Activated CD4-positive, alpha-beta T cell treated with anti-CD3 and anti-CD28 coated beads, Interleukin-2, Interleukin-4, amounts not matched to agents 100 ng/mL and 50 ng/mL, durations not matched to agents 16 hours and 8 hours (primary cell): Measurements from ENCODE around the gene ATP8B1.
A peak's percentile ranks its signal among the peaks of the same experiment; 100 is the strongest.
"Not testable (repeated sequence)": the region's sequence is repeated elsewhere in the genome, so short reads cannot be mapped to it uniquely, and the experiment has no call there.

Experiments
- DNase-seq: peaks from one replicate; pipeline ENCODE4 v3.0.0-alpha.2; 2020; ENCODE audit warnings: low spot score

The ATP8B1 gene

GRCh38 chr18:57803103-57803969, at the start of gene ATP8B1:
Gene ATP8B1 (minus strand): TSS chr18:57803315. CDS start chr18:57731807, 71,508 bp downstream.
- DNase-seq = no peak

DNA sequence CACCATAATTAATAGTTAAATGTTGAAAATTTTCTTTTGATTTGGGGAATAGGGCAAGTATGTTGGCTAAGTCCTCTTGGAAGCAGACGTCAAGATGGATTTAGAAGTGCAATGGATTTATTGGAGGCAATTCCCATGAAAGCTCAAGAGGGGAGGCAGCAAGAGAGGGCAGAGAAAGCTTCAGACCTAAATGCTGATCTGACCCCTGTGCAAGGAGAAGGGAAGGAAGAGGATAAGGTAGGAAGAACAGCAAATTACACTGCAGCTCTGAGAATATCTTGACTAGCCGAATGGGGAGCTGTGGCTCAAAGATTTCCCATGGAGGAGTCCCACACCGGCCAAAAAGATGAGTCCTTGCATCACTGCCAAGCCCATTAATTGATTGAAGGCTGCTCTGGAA, 46.9 kb upstream of the ATP8B1 start:
- DNase-seq = no peak

- not testable (repeated sequence) for DNase-seq
These were observed 45.3 kb upstream of the ATP8B1 start for GRCh38 chr18:57848374-57848773.

DNA sequence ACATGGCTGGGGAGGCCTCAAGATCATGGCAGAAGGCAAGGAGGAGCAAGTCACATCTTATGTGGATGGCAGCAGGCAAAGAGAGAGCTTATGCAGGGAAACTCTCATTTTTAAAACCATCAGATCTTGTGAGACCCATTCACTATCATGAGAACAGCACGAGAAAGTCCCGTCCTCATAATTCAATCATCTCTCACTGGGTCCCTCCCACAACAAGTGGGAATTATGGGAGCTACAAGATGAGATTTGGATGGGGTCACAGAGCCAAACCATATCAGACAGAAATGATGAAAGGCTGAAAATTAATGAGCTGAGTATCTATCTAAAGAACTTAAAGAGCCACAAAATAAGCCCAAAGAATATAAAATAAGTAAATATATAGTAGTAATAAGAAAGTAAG, 44.3 kb upstream of the ATP8B1 start:
- DNase-seq = not testable (repeated sequence)

DNA sequence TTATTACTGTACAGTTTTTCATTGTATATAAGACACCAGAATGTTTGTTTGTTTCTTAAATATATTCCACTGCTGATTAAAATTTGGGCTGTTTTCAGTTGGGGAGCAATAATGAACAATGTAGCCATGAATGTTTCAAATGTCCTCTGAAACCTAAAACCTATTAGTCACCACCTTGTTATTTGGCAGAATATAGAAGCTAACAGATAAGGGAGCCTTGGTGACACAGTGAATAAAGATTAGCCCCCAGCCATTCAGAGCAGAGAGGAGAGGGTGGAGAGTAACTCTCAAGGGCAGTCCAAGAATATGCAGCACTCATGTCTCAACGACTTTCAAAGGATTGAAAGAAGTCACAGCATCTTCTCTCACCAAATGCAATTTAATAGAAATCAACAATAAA, 43.1 kb upstream of the ATP8B1 start:
- DNase-seq = no peak

DNA sequence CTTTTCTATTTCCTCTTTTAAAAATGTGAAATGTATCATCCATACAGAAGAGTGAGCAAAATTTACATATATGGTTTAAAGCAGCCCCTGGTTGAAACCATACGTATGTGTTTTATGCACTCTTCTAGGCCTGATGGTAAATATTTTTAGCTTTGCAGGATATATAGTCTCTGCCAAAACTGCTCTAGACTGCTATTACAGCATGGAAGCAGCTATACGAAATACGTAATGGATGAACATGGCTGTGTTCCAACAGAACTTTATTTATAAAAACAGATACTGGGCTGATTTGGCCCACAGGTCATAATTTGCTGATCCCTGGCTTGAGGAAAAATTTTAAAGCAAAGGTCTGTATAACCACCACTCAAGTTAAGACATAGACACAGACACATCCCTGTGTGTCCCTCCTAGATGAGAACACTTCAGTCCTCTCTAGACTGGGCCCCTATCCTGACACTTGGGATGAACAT, 42.5 kb upstream of the ATP8B1 start:
- no peak for DNase-seq

- DNase-seq = no peak
These were observed 41.2 kb upstream of the ATP8B1 start for GRCh38 chr18:57844319-57844718.

DNA sequence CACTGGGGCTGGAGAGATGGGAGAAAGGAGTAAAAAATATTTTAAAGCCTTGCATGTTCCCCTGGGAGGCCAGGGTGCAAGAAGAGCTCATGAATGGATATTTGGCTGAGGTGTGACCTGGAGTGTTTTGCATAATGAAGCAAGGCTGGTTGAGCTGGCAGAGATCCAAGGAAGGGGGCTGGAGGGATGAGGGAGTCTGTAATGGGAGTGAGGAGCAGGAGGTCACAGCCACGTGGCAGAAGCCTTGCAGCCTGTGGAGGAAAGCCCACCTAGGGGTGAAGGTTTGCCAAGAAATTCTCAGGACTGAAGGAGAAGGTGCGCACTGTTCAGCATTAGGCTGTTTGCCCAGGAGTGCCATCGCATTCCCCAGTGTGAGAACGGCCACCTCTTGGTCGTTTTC, 40.3 kb upstream of the ATP8B1 start:
- DNase-seq = no peak

- peak; percentile 74 for DNase-seq
These were observed 38.5 kb upstream of the ATP8B1 start for GRCh38 chr18:57841568-57841967.

- no peak for DNase-seq
These were observed 36.8 kb upstream of the ATP8B1 start for GRCh38 chr18:57839942-57840381.

GRCh38 chr18:57837917-57838548, 34.9 kb upstream of the ATP8B1 start:
- DNase-seq = peak; percentile 87

DNA sequence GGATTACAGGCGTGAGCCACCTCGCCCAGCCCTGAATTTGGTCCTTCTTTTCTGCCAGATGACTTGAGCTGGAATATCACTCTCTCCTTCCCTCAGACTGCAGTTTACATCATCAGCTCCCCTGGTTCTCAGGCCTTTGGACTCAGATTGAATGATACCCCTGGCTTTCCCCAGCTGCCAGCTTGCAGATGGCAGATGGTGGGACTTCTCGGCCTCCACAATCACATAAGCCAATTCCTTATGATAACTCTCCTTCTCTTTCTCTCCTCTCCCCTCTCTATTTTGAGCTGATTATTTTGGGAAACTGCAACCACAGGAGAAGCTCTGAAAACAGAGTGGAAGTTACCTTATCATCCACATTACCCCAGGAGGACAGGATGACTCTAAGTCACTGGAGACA, 33.4 kb upstream of the ATP8B1 start:
- DNase-seq = no peak

- no peak for DNase-seq
These were observed 32.8 kb upstream of the ATP8B1 start for GRCh38 chr18:57835904-57836303.

GRCh38 chr18:57834616-57835015, 31.5 kb upstream of the ATP8B1 start:
- no peak for DNase-seq

DNA sequence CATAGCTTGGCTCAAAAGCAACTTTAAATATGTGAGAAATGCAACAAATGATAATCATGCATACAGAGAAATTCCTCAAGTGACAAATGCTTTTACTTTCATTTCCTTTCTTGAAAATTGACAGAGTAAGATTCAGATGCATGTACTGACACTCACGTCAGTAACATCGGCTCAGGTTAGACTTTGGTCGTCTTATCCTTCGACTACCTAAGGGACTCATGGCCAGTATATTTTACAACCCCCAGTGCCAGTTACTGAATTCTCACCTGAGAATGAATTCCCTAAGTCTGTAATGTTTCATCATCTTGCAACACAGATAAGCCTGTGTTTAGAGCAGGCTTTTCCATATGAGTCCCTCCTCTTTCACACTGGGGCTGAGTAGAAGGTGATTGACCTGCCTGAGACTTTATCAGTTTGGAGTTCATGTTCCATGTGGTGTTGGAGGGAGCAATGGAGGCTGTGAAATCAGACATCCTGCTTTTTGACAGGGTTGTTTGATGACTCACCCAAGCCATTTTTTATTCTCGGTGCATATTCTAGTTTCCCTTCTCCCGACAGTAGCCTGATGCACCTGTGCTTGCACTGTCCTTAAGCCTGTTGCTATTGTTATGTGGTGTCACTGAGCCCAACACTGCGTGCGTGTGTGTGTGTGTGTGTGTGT, 30.5 kb upstream of the ATP8B1 start:
- DNase-seq = peak; percentile 51

- DNase-seq = no peak
These were observed 29.6 kb upstream of the ATP8B1 start for GRCh38 chr18:57832730-57833129.

- no peak for DNase-seq
These were observed 28.7 kb upstream of the ATP8B1 start for GRCh38 chr18:57831597-57832377.

- DNase-seq = no peak
These were observed 24.5 kb upstream of the ATP8B1 start for GRCh38 chr18:57827646-57828045.

- DNase-seq = no peak
These were observed 23.1 kb upstream of the ATP8B1 start for GRCh38 chr18:57826252-57826651.

GRCh38 chr18:57820583-57820982, 17.5 kb upstream of the ATP8B1 start:
- not testable (repeated sequence) for DNase-seq

DNA sequence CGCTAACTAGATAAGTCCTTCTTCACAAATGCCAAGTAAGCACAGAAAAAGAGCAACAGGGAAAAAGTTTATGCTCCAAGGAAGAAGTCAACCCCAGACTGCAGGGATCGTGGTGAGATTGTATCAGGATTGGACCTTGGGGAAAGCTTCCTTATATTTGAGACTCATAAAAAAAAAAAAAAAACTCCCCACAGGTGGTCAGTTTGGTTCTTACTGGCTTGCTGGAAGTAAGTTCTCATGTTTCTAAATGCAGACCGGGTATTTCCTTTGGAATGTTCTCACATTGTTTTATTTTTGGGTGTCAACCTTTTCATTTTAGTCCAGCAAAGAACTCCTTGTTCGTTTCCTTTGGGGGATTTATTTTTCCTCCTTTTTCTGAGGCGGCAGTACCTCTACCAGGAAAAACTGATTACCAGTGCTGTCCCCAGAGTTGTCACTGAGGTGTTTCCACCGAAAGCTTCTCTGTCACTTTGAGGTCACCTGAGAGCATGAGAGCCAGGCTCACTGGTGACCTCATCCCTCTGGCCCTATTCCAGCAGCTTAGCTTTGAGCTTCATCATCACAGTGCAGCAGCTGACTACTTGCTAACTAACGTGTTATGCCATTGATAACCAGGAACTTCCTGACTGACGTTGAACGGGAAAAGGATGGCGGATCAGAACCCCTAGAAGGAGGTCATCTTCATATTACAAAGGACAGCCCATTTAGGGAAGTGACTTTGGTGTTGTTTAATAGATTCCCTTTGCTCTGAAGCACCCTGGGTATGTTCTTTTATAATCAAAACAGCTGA, 16.8 kb upstream of the ATP8B1 start:
- no peak for DNase-seq
